ENCODE measurements around the gene CASP6.
A peak's percentile ranks its signal among the peaks of the same experiment; 100 is the strongest.

The CASP6 gene

DNA sequence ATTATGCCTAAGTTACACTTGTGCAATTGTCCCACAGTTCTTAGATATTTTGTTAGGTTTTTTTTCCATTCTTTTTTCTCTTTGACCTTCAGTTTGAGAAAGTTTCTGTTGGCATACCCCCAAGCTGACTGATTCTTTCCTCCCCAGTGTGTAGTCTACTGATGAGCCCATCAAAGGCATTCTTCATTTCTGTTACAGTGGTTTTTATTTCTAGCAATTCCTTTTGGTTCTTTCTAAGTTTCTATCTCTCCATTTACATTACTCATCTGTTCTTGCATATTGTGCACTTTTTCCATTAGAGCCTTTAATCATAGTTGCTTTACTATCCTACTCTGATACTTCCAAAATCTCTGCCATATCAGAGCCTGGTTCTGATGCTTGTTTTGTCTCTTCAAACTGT, 31.9 kb downstream of the CASP6 start:
- no peak for DNase-seq (ENCODE audit: low spot score)

GRCh38 chr4:109665783-109666485, 37.3 kb downstream of the CASP6 start:
- no peak for DNase-seq (ENCODE audit: low spot score)

GRCh38 chr4:109662771-109663170, 40.5 kb downstream of the CASP6 start:
- no peak for DNase-seq (ENCODE audit: low spot score)

- no peak for DNase-seq (ENCODE audit: low spot score)
Measured at GRCh38 chr4:109662116-109662515, 41.1 kb downstream of the CASP6 start.

- DNase-seq (ENCODE audit: low spot score) = peak; percentile 24
Measured at GRCh38 chr4:109658871-109659410, 44.3 kb downstream of the CASP6 start.

GRCh38 chr4:109657854-109658418, 45.3 kb downstream of the CASP6 start:
- DNase-seq (ENCODE audit: low spot score) = no peak

GRCh38 chr4:109655396-109655795, 47.8 kb downstream of the CASP6 start:
- no peak for DNase-seq (ENCODE audit: low spot score)

DNA sequence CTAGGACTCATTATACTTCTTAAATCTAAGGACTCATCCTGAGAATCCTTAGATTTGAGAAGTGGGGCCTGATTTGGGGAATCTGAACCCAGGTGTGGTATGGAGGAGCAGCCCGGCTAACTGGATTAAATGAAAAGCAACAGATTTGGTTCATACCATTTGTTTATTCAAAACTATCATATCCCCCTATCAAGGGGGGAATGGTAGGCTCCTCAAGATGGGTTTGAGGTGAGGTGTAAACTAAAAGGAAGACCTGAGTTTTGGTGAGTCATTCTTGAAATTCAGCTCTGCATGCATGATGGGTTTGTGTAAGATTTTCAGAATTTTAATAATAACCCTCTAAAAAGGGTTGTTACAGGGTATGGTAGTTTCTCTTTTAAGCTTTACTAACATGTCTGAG, 53.4 kb downstream of the CASP6 start:
- DNase-seq (ENCODE audit: low spot score) = peak; percentile 67

- DNase-seq (ENCODE audit: low spot score) = peak; percentile 35
Measured at GRCh38 chr4:109648997-109649575, 54.2 kb downstream of the CASP6 start.

GRCh38 chr4:109648266-109648996, 54.8 kb downstream of the CASP6 start:
- DNase-seq (ENCODE audit: low spot score) = peak; percentile 76

DNA sequence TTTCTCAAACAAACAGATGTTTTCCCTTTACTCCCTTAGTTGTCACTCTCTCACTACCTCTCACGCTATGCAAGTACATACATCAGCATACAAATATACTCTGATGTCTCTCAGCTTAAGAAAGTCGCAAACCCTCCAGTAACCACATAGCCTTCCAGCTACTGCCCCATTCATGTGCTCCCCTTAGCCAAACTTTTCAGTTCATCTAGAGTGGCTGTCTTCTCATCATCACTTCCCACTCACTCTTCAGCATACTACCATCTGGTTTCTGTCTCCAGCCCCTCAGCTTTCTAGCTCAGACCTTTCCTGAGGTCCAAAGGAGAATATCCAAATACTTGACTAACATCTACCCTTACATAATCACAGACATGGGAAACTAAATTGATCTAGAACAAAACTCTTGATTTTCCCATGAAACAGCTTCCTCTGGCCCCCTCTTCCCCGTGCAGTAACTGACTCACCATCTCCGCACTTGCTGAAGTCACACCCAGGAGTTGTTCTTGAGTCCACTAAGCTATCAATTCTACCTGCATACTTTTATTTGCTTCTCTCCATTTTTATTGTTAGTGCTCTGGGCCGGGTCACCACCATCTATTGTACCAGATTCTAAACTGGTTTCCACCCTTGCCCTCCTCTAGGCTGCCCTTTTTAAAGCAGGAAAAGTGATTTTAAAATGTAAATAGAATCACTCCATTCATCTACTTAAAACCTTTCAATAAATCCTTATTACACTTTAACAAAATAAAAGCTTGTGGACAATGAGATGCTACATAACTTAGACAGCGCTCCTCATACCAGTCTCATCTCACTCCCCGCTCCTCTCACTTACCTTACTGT, 57.2 kb downstream of the CASP6 start:
- DNase-seq (ENCODE audit: low spot score) = no peak

DNA sequence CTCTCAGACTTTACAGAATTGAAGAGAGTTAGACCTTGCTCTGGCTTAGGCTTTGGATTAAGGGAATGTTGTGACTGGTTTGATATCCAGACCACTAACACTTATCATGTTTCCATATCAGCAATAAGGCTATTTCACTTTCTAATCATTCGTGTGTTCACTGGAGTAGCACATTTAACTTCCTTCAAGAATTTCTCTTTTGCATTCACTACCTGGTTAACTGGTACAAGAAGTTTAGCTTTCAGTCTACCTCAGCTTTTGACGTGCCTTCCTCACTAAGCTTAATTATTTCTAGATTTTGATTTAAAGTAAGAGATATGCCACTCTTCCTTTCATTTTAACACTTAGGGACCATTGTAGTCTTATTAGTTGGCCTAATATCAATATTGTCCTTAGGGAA, 62.6 kb downstream of the CASP6 start:
- DNase-seq (ENCODE audit: low spot score) = no peak
